HCT116 (cell line): ENCODE measurements around the gene SRP68. TPM values are rescaled to one million over a fixed set of nuclear protein-coding genes. Genes with fewer than 3 reads are reported as not detected.

Experiments
- ATAC-seq: fragments of 200-7000 bp; cut with Tn5 transposase; 2 replicates; pipeline ENCODE4 v1.9.1; 2020; ENCODE audit warnings: mild to moderate bottlenecking, moderate library complexity
- BruUV-seq: library from RNA; stranded (reverse); fragments of 400-500 nt; replicated peaks from 2 replicates; lab custom pipeline; 2021; lab: Mats Ljungman, UMichigan
- CTCF ChIA-PET: fragments of 300-600 bp; sonication (Branson Sonifier 250); formaldehyde crosslinking; loops from one replicate; lab custom pipeline; 2021; ENCODE audit warnings: antibody characterized with exemption; lab: Charles Lee
- POLR2A ChIA-PET: fragments of 300-600, 350-600 bp; sonication (Branson Sonifier 250); formaldehyde crosslinking; loops from one replicate; lab custom pipeline; 2021; ENCODE audit warnings: antibody characterized with exemption; lab: Charles Lee
- RAD21 ChIA-PET, 2 experiments: fragments of 300-600 bp; sonication (Branson Sonifier 250); formaldehyde crosslinking; loops; one replicate each; lab custom pipeline; 2023; ENCODE audit warnings: low total read pairs in 2 of 2; ENCODE audit not compliant: uncharacterized antibody in 2 of 2, unreplicated experiment in 2 of 2, low non-redundant PET in 1 of 2; lab: Charles Lee
- DNase-seq: peaks from one replicate; pipeline ENCODE4 v3.0.0-alpha.2; 2010; ENCODE audit warnings: low read depth, low spot score
- H2AFZ ChIP-seq: fragments of 200-600 bp; shearing (Covaris generic), sonication (generic); 2 replicates; pipeline ENCODE4 v1.6.1; 2017; ENCODE audit warnings: low read depth, mixed run types, mixed read lengths, antibody characterized with exemption, low read length; ENCODE audit not compliant: poor library complexity, severe bottlenecking
- H3K27ac ChIP-seq: 2 replicates; pipeline ENCODE4 v1.5.1; 2012; ENCODE audit warnings: low read depth, low read length
- H3K27me3 ChIP-seq: fragments of 200-600 bp; sonication (generic); 2 replicates; pipeline ENCODE4 v1.6.1; 2016; ENCODE audit warnings: mixed run types, low read length, mixed read lengths; ENCODE audit not compliant: insufficient read depth
- H3K36me3 ChIP-seq, 2 experiments: fragments of 200-500 bp in 1 of 2; fragments of 200-600 bp in 1 of 2; sonication (Bioruptor generic) in 1 of 2; sonication (generic) in 1 of 2; 2 replicates each; pipeline versions ENCODE4 v1.5.1 to v1.6.1; 2014 to 2016; ENCODE audit warnings: low read length in 2 of 2, inconsistent platforms in 1 of 2, mixed read lengths in 1 of 2, mixed run types in 1 of 2; ENCODE audit not compliant: insufficient read depth in 2 of 2, control insufficient read depth in 1 of 2
- H3K4me1 ChIP-seq, 2 experiments: fragments of 200-600 bp in 1 of 2; sonication (generic) in 1 of 2; 2 replicates each; pipeline versions ENCODE4 v1.5.1 to v1.6.1; 2012 to 2017; ENCODE audit warnings: low read length in 2 of 2, inconsistent platforms in 1 of 2, mild to moderate bottlenecking in 1 of 2, mixed read lengths in 1 of 2, mixed run types in 1 of 2, moderate library complexity in 1 of 2; ENCODE audit not compliant: insufficient read depth in 2 of 2, control insufficient read depth in 1 of 2
- H3K4me2 ChIP-seq: fragments of 200-600 bp; sonication (generic); 2 replicates; pipeline ENCODE4 v1.6.1; 2017; ENCODE audit warnings: mixed run types, low read length, mixed read lengths
- H3K4me3 ChIP-seq, 2 experiments: fragments of 200-600 bp in 1 of 2; sonication (generic) in 1 of 2; replicated peaks in 1 of 2; 2 replicates each; pipeline ENCODE4 v1.5.1; 2011 to 2016; ENCODE audit warnings: low read length in 2 of 2, control low read depth in 1 of 2, low read depth in 1 of 2, mild to moderate bottlenecking in 1 of 2, mixed read lengths in 1 of 2, mixed run types in 1 of 2
- H3K79me2 ChIP-seq: fragments of 200-600 bp; sonication (generic); 2 replicates; pipeline ENCODE4 v1.6.1; 2017; ENCODE audit warnings: mild to moderate bottlenecking, mixed run types, low read length, moderate library complexity, mixed read lengths; ENCODE audit not compliant: insufficient read depth
- H3K9ac ChIP-seq: fragments of 200-600 bp; sonication (generic); 2 replicates; pipeline ENCODE4 v1.6.1; 2016; ENCODE audit warnings: low read length, mixed read lengths
- H3K9me2 ChIP-seq: fragments of 200-600 bp; sonication (generic), shearing (Covaris generic); 2 replicates; pipeline ENCODE4 v1.6.1; 2017; ENCODE audit warnings: mixed run types, mild to moderate bottlenecking, moderate library complexity; ENCODE audit not compliant: insufficient read depth
- H3K9me3 ChIP-seq, 2 experiments: fragments of 200-500 bp in 1 of 2; fragments of 200-600 bp in 1 of 2; sonication (Bioruptor generic) in 1 of 2; sonication (generic) in 1 of 2; 2 replicates each; pipeline ENCODE4 v1.6.1; 2014 to 2017; ENCODE audit warnings: low read length in 2 of 2, mixed read lengths in 2 of 2, inconsistent platforms in 1 of 2, low read depth in 1 of 2, mild to moderate bottlenecking in 1 of 2, mixed run types in 1 of 2, moderate library complexity in 1 of 2; ENCODE audit not compliant: control insufficient read depth in 1 of 2, insufficient read depth in 1 of 2
- H4K20me1 ChIP-seq: fragments of 200-600 bp; sonication (generic), shearing (Covaris generic); 2 replicates; pipeline ENCODE4 v1.6.1; 2017; ENCODE audit warnings: mixed run types, mild to moderate bottlenecking, moderate library complexity; ENCODE audit not compliant: insufficient read depth
- EZH2 ChIP-seq: fragments of 200-600 bp; sonication (generic); IDR thresholded peaks from 2 replicates; pipeline ENCODE4 v1.6.1; 2017; ENCODE audit warnings: antibody characterized with exemption, mixed run types
- JUND ChIP-seq: IDR thresholded peaks from 2 replicates; pipeline ENCODE4 v1.6.1; 2012
- TCF7L2 ChIP-seq: IDR thresholded peaks from 2 replicates; pipeline ENCODE4 v1.7.0; 2011; ENCODE audit warnings: borderline replicate concordance, inconsistent platforms; ENCODE audit not compliant: insufficient read depth, insufficient read length; ENCODE audit errors: extremely low read depth
- intact Hi-C: fragments of 100-400 bp; cut with micrococcal nuclease; formaldehyde crosslinking; loops from 2 replicates; pipeline ENCODE4 v1.10.0; 2022
- total RNA-seq: library from RNA; stranded (reverse); gene quantifications from one replicate; pipeline ENCODE4 v1.2.1, GENCODE V29; 2021; ENCODE audit not compliant: unreplicated experiment
- TF ChIP-seq, protein P1 (sequence below): IDR thresholded peaks from 2 replicates; pipeline ENCODE4 v1.6.1; 2012
- TF ChIP-seq, protein P2 (sequence below): IDR thresholded peaks from 2 replicates; pipeline ENCODE4 v1.6.1; 2012; ENCODE audit warnings: low read depth

The SRP68 gene
- total RNA-seq, 1 experiment from 2014 or later, result 152 TPM

DNA sequence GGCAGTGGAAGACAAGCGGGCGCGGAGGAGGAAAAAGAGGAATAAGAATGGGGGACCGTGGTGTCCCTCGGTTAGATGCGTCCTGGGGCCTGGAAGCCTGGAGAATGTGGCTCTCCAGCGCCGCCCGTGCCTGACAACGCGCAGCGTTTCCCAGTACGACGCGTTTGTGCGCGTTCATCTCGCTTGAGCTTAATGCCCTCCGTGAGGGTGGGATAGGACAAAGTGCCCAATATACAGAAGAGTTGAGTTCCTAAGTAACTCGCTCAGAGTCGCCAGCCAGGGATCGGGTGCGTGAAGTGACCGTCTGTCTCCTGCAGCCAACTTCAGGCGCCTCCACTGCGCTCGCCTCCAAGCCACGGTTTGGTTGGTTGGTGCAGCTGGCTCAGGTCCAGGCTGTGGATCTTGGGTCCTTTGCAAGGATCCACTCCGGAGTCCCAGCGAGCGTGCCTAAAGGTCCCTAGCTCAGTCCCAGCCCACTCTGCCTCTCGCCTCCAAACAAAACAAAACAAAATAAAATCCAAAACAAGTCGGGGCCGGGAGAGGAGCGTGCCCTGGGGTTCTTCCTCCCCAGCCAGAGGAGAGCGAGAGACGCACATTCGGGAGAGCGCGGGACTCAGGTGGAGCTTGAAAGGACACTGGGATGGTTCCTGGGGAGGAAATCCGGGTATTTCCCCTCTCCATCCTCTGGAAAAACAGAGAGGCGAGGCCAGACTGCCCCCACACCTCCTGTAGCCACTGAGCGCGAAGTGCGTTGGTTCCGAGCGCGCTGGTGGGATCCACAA is 3.2 kb upstream of the SRP68 start:
- RAD21 ChIA-PET, result no interaction called here
- no TSS peak for BruUV-seq
- Histone ChIP-seq H3K4me3 (no peak overlapping the region), H3K4me1 (peaks cover 11 to 18% of the 10 kb centered on the region in 2 experiments), H3K4me2 (no peak overlapping the region), H3K27ac (no peak overlapping the region), H3K9me2 (no peaks in the 10 kb centered on the region), H3K9me3 (no peaks in the 10 kb centered on the region), H4K20me1 (no peaks in the 10 kb centered on the region; the same call in 1 of the 2 replicates), H3K36me3 (no peaks in the 10 kb centered on the region), H3K79me2 (peaks cover 23% of the 10 kb centered on the region), H3K9ac (no peak overlapping the region), H2AFZ (no peak overlapping the region), H3K27me3 (peaks cover 8% of the 10 kb centered on the region; the same call in 1 of the 2 replicates)
- no peak for DNase-seq
- TF ChIP-seq JUND, result no peak
- no peak for TF ChIP-seq TCF7L2
- no peak for TF ChIP-seq EZH2
- TF ChIP-seq, protein P1, sequence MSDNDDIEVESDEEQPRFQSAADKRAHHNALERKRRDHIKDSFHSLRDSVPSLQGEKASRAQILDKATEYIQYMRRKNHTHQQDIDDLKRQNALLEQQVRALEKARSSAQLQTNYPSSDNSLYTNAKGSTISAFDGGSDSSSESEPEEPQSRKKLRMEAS, result no peak
- TF ChIP-seq, protein P2, sequence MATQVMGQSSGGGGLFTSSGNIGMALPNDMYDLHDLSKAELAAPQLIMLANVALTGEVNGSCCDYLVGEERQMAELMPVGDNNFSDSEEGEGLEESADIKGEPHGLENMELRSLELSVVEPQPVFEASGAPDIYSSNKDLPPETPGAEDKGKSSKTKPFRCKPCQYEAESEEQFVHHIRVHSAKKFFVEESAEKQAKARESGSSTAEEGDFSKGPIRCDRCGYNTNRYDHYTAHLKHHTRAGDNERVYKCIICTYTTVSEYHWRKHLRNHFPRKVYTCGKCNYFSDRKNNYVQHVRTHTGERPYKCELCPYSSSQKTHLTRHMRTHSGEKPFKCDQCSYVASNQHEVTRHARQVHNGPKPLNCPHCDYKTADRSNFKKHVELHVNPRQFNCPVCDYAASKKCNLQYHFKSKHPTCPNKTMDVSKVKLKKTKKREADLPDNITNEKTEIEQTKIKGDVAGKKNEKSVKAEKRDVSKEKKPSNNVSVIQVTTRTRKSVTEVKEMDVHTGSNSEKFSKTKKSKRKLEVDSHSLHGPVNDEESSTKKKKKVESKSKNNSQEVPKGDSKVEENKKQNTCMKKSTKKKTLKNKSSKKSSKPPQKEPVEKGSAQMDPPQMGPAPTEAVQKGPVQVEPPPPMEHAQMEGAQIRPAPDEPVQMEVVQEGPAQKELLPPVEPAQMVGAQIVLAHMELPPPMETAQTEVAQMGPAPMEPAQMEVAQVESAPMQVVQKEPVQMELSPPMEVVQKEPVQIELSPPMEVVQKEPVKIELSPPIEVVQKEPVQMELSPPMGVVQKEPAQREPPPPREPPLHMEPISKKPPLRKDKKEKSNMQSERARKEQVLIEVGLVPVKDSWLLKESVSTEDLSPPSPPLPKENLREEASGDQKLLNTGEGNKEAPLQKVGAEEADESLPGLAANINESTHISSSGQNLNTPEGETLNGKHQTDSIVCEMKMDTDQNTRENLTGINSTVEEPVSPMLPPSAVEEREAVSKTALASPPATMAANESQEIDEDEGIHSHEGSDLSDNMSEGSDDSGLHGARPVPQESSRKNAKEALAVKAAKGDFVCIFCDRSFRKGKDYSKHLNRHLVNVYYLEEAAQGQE, result no peak
- intact Hi-C loops, result no loop called here
- ATAC-seq, result no peak
- POLR2A ChIA-PET, result no interaction called here
- CTCF ChIA-PET, result no interaction called here
